Measurements from ENCODE around the gene TCEA3. TPM values are rescaled to one million over a fixed set of nuclear protein-coding genes. Genes with fewer than 3 reads are reported as not detected.

The TCEA3 gene
- total and polyA plus RNA-seq, 10 of the 15 experiments (the other 5 are each of a cell fraction or from before 2014, with no cell fraction given): 0.06 to 0.23 (median 0.08) TPM; not detected in 7

GRCh38 chr1:23437355-23437664, 12.8 kb upstream of the TCEA3 start:
- DNase-seq (ENCODE audit: low read depth, low spot score) (no peak), ATAC-seq (no peak), FAIRE-seq (no peak)
- in situ Hi-C loops (cut with MboI) (no loop called here), intact Hi-C loops (cut with micrococcal nuclease; ENCODE audit: unreplicated experiment) (no loop called here)
- TF ChIP-seq ZSCAN29 (IDR thresholded peaks at IDR 0.05) (no peak), CHD4 (IDR thresholded peaks at IDR 0.05) (no peak), RB1 (IDR thresholded peaks at IDR 0.05; ENCODE audit: borderline replicate concordance) (no peak), PAX5 (IDR thresholded peaks at IDR 0.05; ENCODE audit: borderline replicate concordance, low read depth, low read length) (no peak), DPF2 (IDR thresholded peaks at IDR 0.05) (no peak), SUPT20H (IDR thresholded peaks at IDR 0.05; ENCODE audit: borderline replicate concordance, control insufficient read depth, low read depth, low read length) (no peak), RFX5 (IDR thresholded peaks at IDR 0.05; ENCODE audit: low read depth, low read length) (no peak), YBX1 (IDR thresholded peaks at IDR 0.05) (no peak), STAT3 (IDR thresholded peaks at IDR 0.05; ENCODE audit: low read depth, low read length) (no peak), EED (IDR thresholded peaks at IDR 0.05; ENCODE audit: low read depth) (no peak), NFXL1 (IDR thresholded peaks at IDR 0.05; ENCODE audit: borderline replicate concordance) (no peak), WRNIP1 (IDR thresholded peaks at IDR 0.05; ENCODE audit: borderline replicate concordance, low read depth, low read length) (no peak), ZBTB33 (IDR thresholded peaks at IDR 0.05) (no peak), NR2C2 (IDR thresholded peaks at IDR 0.05; ENCODE audit: borderline replicate concordance, control insufficient read depth, insufficient read length, low read depth) (no peak), PAX8 (IDR thresholded peaks at IDR 0.05) (no peak), ATF7 (IDR thresholded peaks at IDR 0.05; ENCODE audit: low read depth) (no peak), PML (IDR thresholded peaks at IDR 0.05; ENCODE audit: low read length) (no peak)
- Histone ChIP-seq H3K36me3 (ENCODE audit: control insufficient read depth in 2 of 2, insufficient read depth in 2 of 2, low read length in 1 of 2) (no peaks in the 10 kb centered on the region), H3K9me3 (replicated peaks; ENCODE audit: control insufficient read depth, insufficient read depth, low read length) (no peaks in the 10 kb centered on the region), H3K27me3 (replicated peaks in 1 of 2; ENCODE audit: control insufficient read depth in 2 of 2, insufficient read depth in 2 of 2, low read length in 1 of 2) (peaks cover 2% of the 10 kb centered on the region in 2 experiments; a peak in 1 of 4 replicates), H2AFZ (ENCODE audit: control insufficient read depth, low read depth, low read length) (no peak overlapping the region), H3K79me2 (ENCODE audit: control insufficient read depth, insufficient read depth, low read length) (no peaks in the 10 kb centered on the region), H3K9ac (ENCODE audit: control insufficient read depth, insufficient read depth, low read length) (no peak overlapping the region), H3K27ac (ENCODE audit: control insufficient read depth, insufficient read depth) (no peak overlapping the region), H3K4me2 (ENCODE audit: control insufficient read depth, insufficient read depth) (no peak overlapping the region), H4K20me1 (ENCODE audit: control insufficient read depth, insufficient read depth) (no peaks in the 10 kb centered on the region), H3K4me3 (no peak overlapping the region), H3K4me1 (ENCODE audit: control insufficient read depth, insufficient read depth, low read length) (no peaks in the 10 kb centered on the region)
- ChIA-PET CTCF (no interaction called here), SMC1A (ENCODE audit: uncharacterized antibody, unreplicated experiment) (no interaction called here), RAD21 (ENCODE audit: unreplicated experiment) (no interaction called here), POLR2A (no interaction called here)
- 38% methylated on average over 13 of the region's 13 CpGs for WGBS (ENCODE audit: insufficient coverage, insufficient replicate concordance, low lambda C conversion rate, missing lambda C conversion rate)
- BruUV-seq (replicated peaks): no TSS peak
